Epithelial cell of esophagus (primary cell): Measurements from ENCODE around the gene ARL10.
A peak's percentile ranks its signal among the peaks of the same experiment; 100 is the strongest.

ENCODE experiments used
- DNase-seq: peaks from one replicate; pipeline ENCODE4 v3.0.0; 2010; ENCODE audit warnings: low read depth
- H3K4me3 ChIP-seq: 2 replicates; pipeline ENCODE4 v1.5.1; 2011; ENCODE audit warnings: mild to moderate bottlenecking, low read length, control low read depth
- CTCF ChIP-seq: IDR thresholded peaks from 2 replicates; pipeline ENCODE4 v1.5.1; 2011; ENCODE audit warnings: low read depth, mild to moderate bottlenecking, low read length, control low read depth, inconsistent platforms; ENCODE audit not compliant: insufficient read depth; ENCODE audit errors: missing control alignments

ARL10 gene

GRCh38 chr5:176383248-176383905 is 18.1 kb downstream of the ARL10 start:
- TF ChIP-seq CTCF: no peak
- no peak for DNase-seq
- H3K4me3 ChIP-seq: no peak overlapping the region

GRCh38 chr5:176383961-176384360 is 18.7 kb downstream of the ARL10 start:
- DNase-seq: no peak
- no peak overlapping the region for H3K4me3 ChIP-seq
- TF ChIP-seq CTCF: no peak

GRCh38 chr5:176384366-176384930 is 19.2 kb downstream of the ARL10 start:
- DNase-seq: no peak
- no peak overlapping the region for H3K4me3 ChIP-seq
- no peak for TF ChIP-seq CTCF

GRCh38 chr5:176384991-176385390 is 19.7 kb downstream of the ARL10 start:
- no peak for DNase-seq
- no peak for TF ChIP-seq CTCF
- no peak overlapping the region for H3K4me3 ChIP-seq

GRCh38 chr5:176386491-176386890 is 21.2 kb downstream of the ARL10 start:
- TF ChIP-seq CTCF: no peak
- no peak for DNase-seq
- H3K4me3 ChIP-seq: peak overlapping the region; percentile 94

- peak overlapping the region; percentile 94 for H3K4me3 ChIP-seq
- TF ChIP-seq CTCF: no peak
- no peak for DNase-seq
Observed at GRCh38 chr5:176387384-176387925, 22.2 kb downstream of the ARL10 start.

GRCh38 chr5:176388003-176388443 is 22.7 kb downstream of the ARL10 start:
- H3K4me3 ChIP-seq: peak overlapping the region; percentile 94
- no peak for DNase-seq
- TF ChIP-seq CTCF: no peak
